GM12878 (cell line): ENCODE results near the gene WAS.
"Not testable (repeated sequence)": the region's sequence is repeated elsewhere in the genome, so short reads cannot be mapped to it uniquely, and the experiment has no call there.

Source experiments
- ATF3 ChIP-seq: IDR thresholded peaks from 2 replicates; pipeline ENCODE4 v1.6.1; 2011; ENCODE audit warnings: low read depth, mild to moderate bottlenecking, low read length, moderate library complexity, borderline replicate concordance; ENCODE audit errors: extremely low read depth
- CTCF ChIP-seq, 3 experiments: IDR thresholded peaks in 2 of 3; conservative IDR thresholded peaks in 1 of 3; 2 replicates each; pipeline ENCODE4 v1.5.1; 2011; ENCODE audit warnings: low read depth in 3 of 3, low read length in 3 of 3, mild to moderate bottlenecking in 3 of 3, control low read depth in 2 of 3, moderate library complexity in 2 of 3, inconsistent platforms in 1 of 3, mixed read lengths in 1 of 3; ENCODE audit not compliant: control insufficient read depth in 2 of 3, insufficient read depth in 1 of 3; ENCODE audit errors: extremely low read depth in 1 of 3
- POLR2A ChIP-seq: IDR thresholded peaks from 2 replicates; pipeline ENCODE4 v1.6.1; 2011; ENCODE audit warnings: low read depth, mild to moderate bottlenecking, low read length
- REST ChIP-seq: IDR thresholded peaks from 2 replicates; pipeline ENCODE4 v1.6.1; 2012; ENCODE audit warnings: mild to moderate bottlenecking, low read depth, low read length
- SKIL ChIP-seq: fragments of 450-650 bp; IDR thresholded peaks from 2 replicates; pipeline ENCODE4 v1.6.1; 2017; ENCODE audit warnings: mild to moderate bottlenecking, low read depth, inconsistent platforms; ENCODE audit not compliant: poor library complexity, severe bottlenecking
- TCF12 ChIP-seq: IDR thresholded peaks from 2 replicates; pipeline ENCODE4 v1.6.1; 2011; ENCODE audit warnings: low read depth, mild to moderate bottlenecking, low read length
- YBX1 ChIP-seq: fragments of 450-650 bp; IDR thresholded peaks from 2 replicates; pipeline ENCODE4 v1.6.1; 2016; ENCODE audit warnings: antibody characterized with exemption

- not testable (repeated sequence) for TF ChIP-seq CTCF (IDR thresholded peaks at IDR 0.05 in 2 of 3, conservative IDR thresholded peaks at IDR 0.05 in 1 of 3; ENCODE audit: control insufficient read depth in 2 of 3, extremely low read depth in 1 of 3, insufficient read depth in 1 of 3, low read depth in 3 of 3, low read length in 3 of 3); POLR2A; SKIL; ATF3; REST; TCF12; YBX1
These were observed 31.5 kb upstream of the WAS start for GRCh38 chrX:48652055-48652579.
